HepG2 (cell line): ENCODE data around the gene ASCC3. TPM values are rescaled to one million over a fixed set of nuclear protein-coding genes. Genes with fewer than 3 reads are reported as not detected.
A peak's percentile ranks its signal among the peaks of the same experiment; 100 is the strongest.

ENCODE experiments used
- ATAC-seq: fragments of 200-7000 bp; cut with Tn5 transposase; 3 replicates; pipeline ENCODE4 v1.9.1; 2020; ENCODE audit warnings: mild to moderate bottlenecking, moderate library complexity
- BruUV-seq: library from RNA; stranded (reverse); fragments of 400-500 nt; replicated peaks from 2 replicates; lab custom pipeline; 2021; lab: Mats Ljungman, UMichigan
- CTCF ChIA-PET: fragments of 300-600 bp; formaldehyde crosslinking; extraction: SDS; loops from one replicate; lab custom pipeline; 2021; ENCODE audit warnings: low total read pairs, inconsistent platforms, low intra/inter-chr PET ratio; lab: Yijun Ruan, JAX
- POLR2A ChIA-PET: fragments of 350-600 bp; sonication (Branson Sonifier 250); formaldehyde crosslinking; loops from one replicate; lab custom pipeline; 2020; ENCODE audit warnings: antibody characterized with exemption, inconsistent platforms; lab: Yijun Ruan, JAX
- DNase-seq: peaks from one replicate; pipeline ENCODE4 v3.0.0-alpha.2; 2015; ENCODE audit warnings: low spot score
- FAIRE-seq: peaks from 3 replicates; lab custom pipeline; 2011; peaks lifted over from hg19 to GRCh38; lab: Jason Lieb, UNC
- H2AFZ ChIP-seq: one replicate; pipeline ENCODE4 v1.6.1; 2011; ENCODE audit warnings: low read length, inconsistent platforms
- H3K27ac ChIP-seq: fragments of 300-600 bp; 3 replicates; pipeline ENCODE4 v1.8.0; 2011; ENCODE audit warnings: mixed run types, mild to moderate bottlenecking, mixed read lengths, low read length, inconsistent platforms; ENCODE audit not compliant: insufficient read depth; ENCODE audit errors: extremely low read length
- H3K27me3 ChIP-seq, 2 experiments: fragments of 200-600 bp in 1 of 2; 2 replicates in 1 of 2; 3 replicates in 1 of 2; pipeline versions ENCODE4 v1.6.0 to v1.8.0; 2011; ENCODE audit warnings: low read length in 2 of 2, mild to moderate bottlenecking in 2 of 2, moderate library complexity in 2 of 2, inconsistent platforms in 1 of 2; ENCODE audit not compliant: insufficient read depth in 2 of 2, control insufficient read depth in 1 of 2
- H3K36me3 ChIP-seq, 2 experiments: fragments of 200-600 bp in 1 of 2; replicated peaks in 1 of 2; 2 replicates in 1 of 2; 3 replicates in 1 of 2; pipeline versions ENCODE4 v1.5.1 to v1.8.0; 2011; ENCODE audit warnings: low read length in 2 of 2, inconsistent platforms in 1 of 2; ENCODE audit not compliant: insufficient read depth in 2 of 2, control insufficient read depth in 1 of 2
- H3K4me1 ChIP-seq: 2 replicates; pipeline ENCODE4 v1.5.1; 2012; ENCODE audit warnings: low read length, inconsistent platforms; ENCODE audit not compliant: insufficient read depth
- H3K4me2 ChIP-seq: 2 replicates; pipeline ENCODE4 v1.6.0; 2011; ENCODE audit warnings: low read depth, low read length, inconsistent platforms
- H3K4me3 ChIP-seq, 3 experiments: fragments of 200-600 bp in 1 of 3; sonication (generic), shearing (Covaris generic) in 1 of 3; replicated peaks in 1 of 3; 2 replicates each; pipeline ENCODE4 v1.5.1; 2011 to 2016; ENCODE audit warnings: low read length in 3 of 3, inconsistent platforms in 2 of 3, low read depth in 2 of 3, mild to moderate bottlenecking in 2 of 3, control low read depth in 1 of 3, mixed read lengths in 1 of 3; ENCODE audit not compliant: insufficient read depth in 1 of 3
- H3K79me2 ChIP-seq: one replicate; pipeline ENCODE4 v1.6.1; 2011; ENCODE audit warnings: low read length, inconsistent platforms; ENCODE audit not compliant: insufficient read depth
- H3K9ac ChIP-seq: 2 replicates; pipeline ENCODE4 v1.6.0; 2011; ENCODE audit warnings: mild to moderate bottlenecking, low read depth, low read length, inconsistent platforms; ENCODE audit not compliant: insufficient read depth
- H3K9me3 ChIP-seq: 2 replicates; pipeline ENCODE4 v1.5.1; 2012; ENCODE audit warnings: mild to moderate bottlenecking, low read length
- H4K20me1 ChIP-seq: 2 replicates; pipeline ENCODE4 v1.6.0; 2011; ENCODE audit warnings: inconsistent platforms, mild to moderate bottlenecking, low read length, moderate library complexity; ENCODE audit not compliant: insufficient read depth
- GLI4 ChIP-seq: sonication (generic); formaldehyde crosslinking; IDR thresholded peaks from 2 replicates; pipeline ENCODE4 v1.5.1; 2020; ENCODE audit warnings: missing genetic modification reagents, mild to moderate bottlenecking, moderate library complexity, borderline replicate concordance
- SRSF9 ChIP-seq: fragments of 200-400 bp; formaldehyde crosslinking; IDR thresholded peaks from 2 replicates; pipeline ENCODE4 v1.6.1; 2018; ENCODE audit warnings: borderline replicate concordance, mild to moderate bottlenecking, low read depth, low read length; ENCODE audit not compliant: insufficient read depth, poor library complexity, severe bottlenecking
- ZNF34 ChIP-seq: sonication (generic); formaldehyde crosslinking; IDR thresholded peaks from 2 replicates; pipeline ENCODE4 v1.4.0; 2020; ENCODE audit warnings: mild to moderate bottlenecking, missing genetic modification reagents, borderline replicate concordance
- ZNF572 ChIP-seq: sonication (generic); formaldehyde crosslinking; IDR thresholded peaks from 2 replicates; pipeline ENCODE4 v1.5.1; 2020; ENCODE audit warnings: mild to moderate bottlenecking, missing genetic modification reagents
- ZNF629 ChIP-seq: sonication (generic); formaldehyde crosslinking; conservative IDR thresholded peaks from 2 replicates; pipeline ENCODE4 v1.5.0; 2020; ENCODE audit warnings: missing genetic modification reagents
- ZNF740 ChIP-seq: sonication (generic); formaldehyde crosslinking; IDR thresholded peaks from 2 replicates; pipeline ENCODE4 v1.4.0; 2020; ENCODE audit warnings: missing genetic modification reagents
- ZNF841 ChIP-seq: sonication (generic); formaldehyde crosslinking; IDR thresholded peaks from 2 replicates; pipeline ENCODE4 v1.8.1; 2023; ENCODE audit warnings: missing genetic modification reagents, borderline replicate concordance
- WGBS: methylation state at CpG from one replicate; pipeline ENCODE4 v1.1.6; 2017; ENCODE audit warnings: low lambda C conversion rate; 5-methylcytosine and 5-hydroxymethylcytosine counted together
- in situ Hi-C: cut with HindIII; loops from 2 replicates; pipeline ENCODE4 v1.10.0; 2017; ENCODE audit warnings: low pct_unique_long_range_greater_than_20kb; ENCODE audit not compliant: extremely low pct_ligation_motif_present
- intact Hi-C: fragments of 100-400 bp; cut with micrococcal nuclease; formaldehyde crosslinking; loops from one replicate; pipeline ENCODE4 v1.10.0; 2022; ENCODE audit not compliant: unreplicated experiment
- polyA plus RNA-seq, 8 experiments: library from polyadenylated mRNA; depleted of rRNA in 3 of 8; stranded (reverse) in 7 of 8; unstranded in 1 of 8; fragments of >200 nt; fragmentation: Illumina TruSeq in 4 of 8; extraction: Trizol in 4 of 8; gene quantifications; 2 replicates each; pipeline versions ENCODE4 v1.2.1 to v1.2.3, GENCODE V29; 2011 to 2016; ENCODE audit warnings: low read depth in 4 of 8, missing spikeins in 1 of 8, mixed read lengths in 1 of 8; ENCODE audit not compliant: insufficient read depth in 1 of 8
- total RNA-seq, 5 experiments: library from RNA; depleted of rRNA; stranded (reverse); fragments of >200 nt; fragmentation: Illumina TruSeq; extraction: Trizol; gene quantifications; 2 replicates each; pipeline ENCODE4 v1.2.3, GENCODE V29; 2016; ENCODE audit warnings: low read depth in 1 of 5
- TF ChIP-seq, protein P1 (sequence below): sonication (generic); formaldehyde crosslinking; IDR thresholded peaks from 2 replicates; pipeline ENCODE4 v1.9.0; 2021; ENCODE audit warnings: missing genetic modification reagents, borderline replicate concordance

ASCC3 gene
- total and polyA plus RNA-seq, 2 of the 13 experiments (the other 11 are each of a cell fraction or from before 2014, with no cell fraction given) = 23.1 to 55.7 TPM

- DNase-seq (no peak), ATAC-seq (no peak), FAIRE-seq (no peak)
- no peaks in the 10 kb centered on the region for H3K79me2 ChIP-seq
- H3K27me3 ChIP-seq = no peaks in the 10 kb centered on the region
- H3K36me3 ChIP-seq = no peaks in the 10 kb centered on the region; a peak in 2 of 5 replicates
- no peak overlapping the region for H3K4me3 ChIP-seq
- no peak overlapping the region for H3K27ac ChIP-seq
- no peaks in the 10 kb centered on the region for H4K20me1 ChIP-seq
- H3K4me2 ChIP-seq = no peak overlapping the region
- no peak overlapping the region for H2AFZ ChIP-seq
- in situ Hi-C loops = no loop called here
- H3K4me1 ChIP-seq = no peaks in the 10 kb centered on the region
- WGBS = 96% methylated on average over 2 of the region's 2 CpGs
- BruUV-seq = no TSS peak
- POLR2A ChIA-PET = no interaction called here
- intact Hi-C loops = loop anchor here (10.0 kb wide), 1 partner anchor 250 kb away; no protein-coding TSS in a partner anchor
- CTCF ChIA-PET = no interaction called here
- H3K9me3 ChIP-seq = no peaks in the 10 kb centered on the region
- TF ChIP-seq ZNF572 (CRISPR knock-in tag) (no peak), ZNF841 (CRISPR knock-in tag) (no peak), SRSF9 (no peak), ZNF629 (no peak)
- TF ChIP-seq, protein P1, sequence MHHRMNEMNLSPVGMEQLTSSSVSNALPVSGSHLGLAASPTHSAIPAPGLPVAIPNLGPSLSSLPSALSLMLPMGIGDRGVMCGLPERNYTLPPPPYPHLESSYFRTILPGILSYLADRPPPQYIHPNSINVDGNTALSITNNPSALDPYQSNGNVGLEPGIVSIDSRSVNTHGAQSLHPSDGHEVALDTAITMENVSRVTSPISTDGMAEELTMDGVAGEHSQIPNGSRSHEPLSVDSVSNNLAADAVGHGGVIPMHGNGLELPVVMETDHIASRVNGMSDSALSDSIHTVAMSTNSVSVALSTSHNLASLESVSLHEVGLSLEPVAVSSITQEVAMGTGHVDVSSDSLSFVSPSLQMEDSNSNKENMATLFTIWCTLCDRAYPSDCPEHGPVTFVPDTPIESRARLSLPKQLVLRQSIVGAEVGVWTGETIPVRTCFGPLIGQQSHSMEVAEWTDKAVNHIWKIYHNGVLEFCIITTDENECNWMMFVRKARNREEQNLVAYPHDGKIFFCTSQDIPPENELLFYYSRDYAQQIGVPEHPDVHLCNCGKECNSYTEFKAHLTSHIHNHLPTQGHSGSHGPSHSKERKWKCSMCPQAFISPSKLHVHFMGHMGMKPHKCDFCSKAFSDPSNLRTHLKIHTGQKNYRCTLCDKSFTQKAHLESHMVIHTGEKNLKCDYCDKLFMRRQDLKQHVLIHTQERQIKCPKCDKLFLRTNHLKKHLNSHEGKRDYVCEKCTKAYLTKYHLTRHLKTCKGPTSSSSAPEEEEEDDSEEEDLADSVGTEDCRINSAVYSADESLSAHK (CRISPR knock-in tag) = no peak
- no peak overlapping the region for H3K9ac ChIP-seq
These were observed 306.3 kb downstream of the ASCC3 start for GRCh38 chr6:100574836-100575235.

GRCh38 chr6:100573166-100573565 is 308.0 kb downstream of the ASCC3 start:
- Histone ChIP-seq H4K20me1 (no peaks in the 10 kb centered on the region), H3K36me3 (no peaks in the 10 kb centered on the region; a peak in 2 of 5 replicates), H3K79me2 (no peaks in the 10 kb centered on the region), H3K27ac (no peak overlapping the region), H3K4me3 (no peak overlapping the region), H2AFZ (no peak overlapping the region), H3K4me1 (no peaks in the 10 kb centered on the region), H3K9ac (no peak overlapping the region), H3K27me3 (no peaks in the 10 kb centered on the region), H3K9me3 (no peaks in the 10 kb centered on the region), H3K4me2 (no peak overlapping the region)
- CTCF ChIA-PET = no interaction called here
- FAIRE-seq = no peak
- no peak for ATAC-seq
- in situ Hi-C loops = no loop called here
- peak; percentile 15 for DNase-seq
- POLR2A ChIA-PET = no interaction called here
- BruUV-seq = no TSS peak
- intact Hi-C loops = loop anchor here (2.0 to 10.0 kb wide), 2 partner anchors 248 to 456 kb away; no protein-coding TSS in a partner anchor
- TF ChIP-seq ZNF34 (CRISPR knock-in tag) (no peak), ZNF740 (CRISPR knock-in tag) (no peak), GLI4 (CRISPR knock-in tag) (no peak)
